NCI-H2107 treated with DMSO at 0.1 percent for 48 hours (cell line): ENCODE data around the gene ESRRA.

ENCODE experiments used
- DNase-seq: peaks from one replicate; lab custom pipeline; 2025; ENCODE audit not compliant: unreplicated experiment; lab: John Stamatoyannopoulos, UW

Gene ESRRA

GRCh38 chr11:64305075-64305690 is at the start of gene ESRRA:
Gene ESRRA, plus strand, starts transcription at chr11:64305524. Its CDS starts 1,656 bp downstream, at chr11:64307180.
- DNase-seq = peak; percentile 95

GRCh38 chr11:64256300-64256699 is 49.0 kb upstream of the ESRRA start:
- DNase-seq = no peak

DNA sequence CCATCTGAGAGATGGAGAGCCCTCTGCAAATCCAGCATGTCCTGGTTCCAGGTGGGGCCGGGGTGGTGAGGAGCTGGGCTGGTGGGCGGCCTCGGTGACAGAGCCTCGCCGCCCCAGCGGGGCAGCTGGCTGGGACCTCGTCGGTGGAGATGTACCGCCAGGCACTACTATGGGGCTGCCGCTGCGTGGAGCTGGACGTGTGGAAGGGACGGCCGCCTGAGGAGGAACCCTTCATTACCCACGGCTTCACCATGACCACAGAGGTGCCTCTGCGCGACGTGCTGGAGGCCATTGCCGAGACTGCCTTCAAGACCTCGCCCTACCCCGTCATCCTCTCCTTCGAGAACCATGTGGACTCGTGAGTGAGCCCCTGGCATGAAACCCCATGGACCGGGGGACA is 47.0 kb upstream of the ESRRA start:
- DNase-seq = no peak

DNA sequence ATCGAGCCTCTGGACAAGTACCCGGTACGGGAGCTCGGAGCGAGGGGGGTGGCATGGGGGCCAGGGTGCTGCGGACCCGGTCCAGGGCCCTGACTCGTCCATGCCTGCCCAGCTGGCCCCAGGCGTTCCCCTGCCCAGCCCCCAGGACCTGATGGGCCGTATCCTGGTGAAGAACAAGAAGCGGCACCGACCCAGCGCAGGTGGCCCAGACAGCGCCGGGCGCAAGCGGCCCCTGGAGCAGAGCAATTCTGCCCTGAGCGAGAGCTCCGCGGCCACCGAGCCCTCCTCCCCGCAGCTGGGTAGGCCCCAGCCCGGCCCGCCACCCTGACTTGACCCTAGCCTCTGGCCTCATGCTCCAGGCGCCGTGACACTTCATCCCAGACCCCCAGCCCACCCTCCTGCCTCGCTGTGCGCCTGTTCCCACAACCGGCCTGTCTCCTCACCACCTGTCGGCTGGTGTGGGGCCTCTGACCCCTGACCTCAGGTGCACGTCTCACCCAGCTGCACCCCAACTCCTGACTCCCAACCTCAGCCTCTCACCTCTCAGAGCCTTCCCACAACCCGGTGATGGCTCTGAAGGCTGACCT is 46.3 kb upstream of the ESRRA start:
- no peak for DNase-seq

GRCh38 chr11:64259533-64260067 is 45.7 kb upstream of the ESRRA start:
- no peak for DNase-seq

GRCh38 chr11:64260147-64260708 is 45.1 kb upstream of the ESRRA start:
- no peak for DNase-seq

DNA sequence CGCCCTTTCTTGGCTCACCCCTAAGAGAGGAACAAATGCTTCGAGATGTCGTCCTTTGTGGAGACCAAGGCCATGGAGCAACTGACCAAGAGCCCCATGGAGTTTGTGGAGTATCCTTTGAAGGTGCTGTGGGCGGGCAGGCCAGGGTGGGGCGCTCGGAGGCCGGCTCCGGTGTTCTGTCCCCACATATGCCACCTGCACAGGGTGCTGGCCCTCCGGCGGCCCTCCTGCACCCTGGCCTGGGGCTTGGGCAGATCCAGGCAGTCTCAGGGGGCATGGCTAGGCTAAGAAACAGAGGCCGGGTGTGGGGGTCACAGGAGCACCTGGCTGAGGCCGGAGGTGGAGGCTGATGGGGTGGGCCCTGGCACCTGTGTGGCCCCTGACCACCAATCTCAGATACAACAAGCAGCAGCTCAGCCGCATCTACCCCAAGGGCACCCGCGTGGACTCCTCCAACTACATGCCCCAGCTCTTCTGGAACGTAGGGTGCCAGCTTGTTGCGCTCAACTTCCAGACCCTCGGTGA is 43.7 kb upstream of the ESRRA start:
- DNase-seq = no peak

DNA sequence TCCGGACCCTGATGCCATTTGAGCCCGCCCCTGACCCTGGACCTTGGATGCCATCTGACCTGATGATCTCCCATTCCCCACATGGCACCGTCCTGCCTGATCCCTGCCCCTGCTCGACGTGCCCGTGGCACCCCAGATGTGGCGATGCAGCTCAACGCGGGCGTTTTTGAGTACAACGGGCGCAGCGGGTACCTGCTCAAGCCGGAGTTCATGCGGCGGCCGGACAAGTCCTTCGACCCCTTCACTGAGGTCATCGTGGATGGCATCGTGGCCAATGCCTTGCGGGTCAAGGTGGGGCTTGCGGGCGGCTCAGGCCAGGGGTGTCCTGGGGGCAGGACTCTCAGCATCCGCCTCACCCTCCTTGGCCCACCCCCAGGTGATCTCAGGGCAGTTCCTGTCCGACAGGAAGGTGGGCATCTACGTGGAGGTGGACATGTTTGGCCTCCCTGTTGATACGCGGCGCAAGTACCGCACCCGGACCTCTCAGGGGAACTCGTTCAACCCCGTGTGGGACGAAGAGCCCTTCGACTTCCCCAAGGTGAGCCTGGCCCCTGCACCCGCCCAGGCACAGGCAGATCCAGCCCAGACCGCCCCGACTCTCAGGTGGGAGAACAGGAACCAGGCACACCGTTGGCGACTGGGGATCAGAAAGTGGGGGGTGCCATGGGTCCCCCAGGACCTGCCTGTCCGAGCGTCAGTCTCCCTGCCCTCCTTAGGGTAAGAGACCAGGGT is 42.9 kb upstream of the ESRRA start:
- no peak for DNase-seq

DNA sequence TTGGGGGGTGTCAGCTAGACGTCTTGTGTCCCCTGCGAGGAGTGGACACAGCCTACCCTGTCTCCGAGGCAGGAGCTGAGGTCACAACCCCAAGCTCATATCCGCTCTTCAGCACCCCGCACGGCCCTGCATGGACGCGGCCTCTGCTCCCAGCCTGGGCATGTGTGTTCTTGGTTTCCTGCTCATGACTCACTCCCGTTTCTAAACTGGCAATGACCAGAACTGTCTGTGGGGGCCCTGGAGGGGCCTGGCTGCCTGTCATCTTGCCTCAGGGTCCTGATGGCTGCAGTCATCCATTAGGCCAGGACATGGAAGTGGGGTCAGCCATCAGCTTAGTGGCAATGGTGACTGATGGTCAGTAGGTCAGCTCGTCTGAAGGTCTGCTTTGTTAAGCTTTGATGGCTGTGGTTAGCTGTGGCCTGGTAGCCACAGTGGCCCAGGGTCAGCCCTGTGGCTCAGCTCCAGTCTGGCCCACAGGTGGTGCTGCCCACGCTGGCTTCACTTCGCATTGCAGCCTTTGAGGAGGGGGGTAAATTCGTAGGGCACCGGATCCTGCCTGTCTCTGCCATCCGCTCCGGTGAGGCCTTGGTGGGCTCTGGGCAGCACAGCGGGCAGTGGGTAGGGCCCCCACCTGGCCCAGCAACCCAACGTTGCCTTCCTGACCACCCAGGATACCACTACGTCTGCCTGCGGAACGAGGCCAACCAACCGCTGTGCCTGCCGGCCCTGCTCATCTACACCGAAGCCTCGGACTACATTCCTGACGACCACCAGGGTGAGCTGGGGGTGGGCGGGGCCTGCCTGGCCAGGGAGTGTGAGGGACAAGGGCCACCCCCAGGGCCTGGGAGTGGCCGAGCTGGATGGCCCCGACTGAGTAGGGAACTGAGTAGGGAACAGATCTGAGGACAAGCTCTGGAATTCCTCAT is 42.0 kb upstream of the ESRRA start:
- DNase-seq = no peak

- DNase-seq = no peak
Measured at GRCh38 chr11:64263947-64264317, 41.4 kb upstream of the ESRRA start.

DNA sequence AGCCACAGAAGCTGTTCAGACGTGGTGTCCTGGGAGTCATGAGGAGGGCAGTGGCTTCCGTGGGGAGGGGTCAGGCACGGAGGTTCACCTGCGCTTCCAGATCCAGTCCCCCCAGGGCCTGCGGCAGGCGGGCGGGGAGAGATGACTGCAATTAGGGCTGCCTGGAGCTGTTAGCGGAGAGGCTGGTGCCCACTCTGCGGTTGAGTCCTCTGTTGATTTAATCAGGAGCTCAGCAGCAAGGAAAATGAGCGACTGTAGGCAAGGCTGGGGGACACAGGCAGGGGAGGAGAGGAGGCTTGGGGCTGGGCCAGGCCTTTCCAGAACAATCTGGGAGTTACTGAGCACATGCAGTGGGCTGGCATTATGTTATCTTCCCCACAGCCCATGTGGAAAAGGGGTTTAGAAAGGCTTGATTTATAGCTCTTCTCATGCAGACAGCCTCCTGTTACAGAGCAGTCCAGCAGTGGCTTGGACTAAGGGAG is 40.9 kb upstream of the ESRRA start:
- peak; percentile 51 for DNase-seq

DNA sequence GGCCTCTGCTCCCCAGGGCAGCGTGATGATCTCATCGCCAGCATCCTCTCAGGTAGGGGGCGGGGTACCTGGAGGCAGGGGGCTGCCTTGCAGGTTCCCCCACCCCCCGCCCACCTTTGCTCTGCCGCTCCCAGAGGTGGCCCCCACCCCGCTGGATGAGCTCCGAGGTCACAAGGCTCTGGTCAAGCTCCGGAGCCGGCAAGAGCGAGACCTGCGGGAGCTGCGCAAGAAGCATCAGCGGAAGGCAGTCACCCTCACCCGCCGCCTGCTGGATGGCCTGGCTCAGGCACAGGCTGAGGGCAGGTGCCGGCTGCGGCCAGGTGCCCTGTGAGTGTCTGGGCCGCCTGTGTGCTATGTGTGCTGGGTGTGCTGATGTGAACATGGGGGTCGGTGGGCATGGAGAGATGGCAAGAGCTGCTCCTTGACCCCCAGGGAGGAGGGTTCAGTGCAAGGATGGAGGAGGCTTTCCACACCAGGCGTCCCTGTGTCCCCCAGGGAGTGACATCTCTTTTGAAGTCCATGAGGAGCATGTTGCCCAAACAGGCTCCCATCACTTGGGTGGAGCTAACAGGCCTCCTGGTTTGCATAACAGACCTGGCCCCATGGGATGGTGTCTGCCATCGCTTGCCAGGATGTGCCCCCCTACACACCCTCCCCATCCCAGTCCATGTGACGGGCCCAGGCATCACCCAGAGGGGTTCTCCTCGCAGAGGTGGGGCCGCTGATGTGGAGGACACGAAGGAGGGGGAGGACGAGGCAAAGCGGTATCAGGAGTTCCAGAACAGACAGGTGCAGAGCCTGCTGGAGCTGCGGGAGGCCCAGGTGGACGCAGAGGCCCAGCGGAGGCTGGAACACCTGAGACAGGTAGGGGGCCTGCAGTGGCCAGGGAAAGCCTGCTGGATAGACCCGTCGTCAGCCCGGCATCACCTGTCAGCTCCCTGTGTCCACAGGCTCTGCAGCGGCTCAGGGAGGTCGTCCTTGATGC is 39.9 kb upstream of the ESRRA start:
- DNase-seq = no peak

- no peak for DNase-seq
Measured at GRCh38 chr11:64266339-64266738, 39.0 kb upstream of the ESRRA start.

- no peak for DNase-seq
Measured at GRCh38 chr11:64267207-64267945, 37.9 kb upstream of the ESRRA start.

DNA sequence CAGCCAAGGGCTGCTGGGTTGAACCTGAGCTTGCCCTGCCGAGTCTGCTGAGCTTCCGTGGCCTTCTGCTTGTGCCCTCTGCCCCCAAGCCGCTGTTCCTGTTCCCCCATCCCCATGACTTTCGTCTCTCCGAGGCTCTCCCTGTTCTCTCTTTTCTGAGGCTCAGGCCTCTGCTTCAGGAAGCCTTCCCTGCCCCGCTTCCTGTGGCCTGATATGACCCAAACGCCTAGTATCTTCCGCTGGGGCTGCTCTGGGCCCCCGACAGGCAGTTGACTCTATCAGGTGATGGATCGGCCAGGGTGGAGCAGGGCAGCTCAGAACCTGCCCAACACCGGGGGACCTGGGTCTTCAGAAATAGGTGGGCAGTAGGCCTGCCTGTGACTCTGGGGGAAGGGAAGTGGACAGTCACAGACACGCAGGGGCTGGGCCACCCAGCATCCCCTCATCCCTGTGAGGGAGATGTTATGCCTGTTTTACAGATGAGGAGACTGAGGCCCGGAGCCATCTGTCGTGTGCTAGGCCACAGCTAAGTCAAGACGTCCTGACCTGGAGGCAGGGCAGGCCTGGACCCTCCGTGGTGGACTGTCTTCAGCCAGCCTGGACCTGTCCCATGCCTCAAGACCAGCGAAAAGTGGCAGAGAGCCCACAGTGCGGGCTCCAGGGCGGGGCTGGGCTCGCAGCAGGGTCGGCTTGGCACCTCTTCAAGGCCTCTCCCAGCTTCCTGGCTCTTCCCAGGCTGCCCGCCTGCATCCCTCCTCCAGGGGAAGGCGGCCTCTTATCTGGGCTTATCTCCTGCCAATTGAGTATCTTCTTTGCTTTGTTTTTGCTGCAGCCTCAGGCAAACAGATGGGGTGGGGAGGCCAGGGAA is 37.1 kb upstream of the ESRRA start:
- DNase-seq = no peak

- no peak for DNase-seq
Measured at GRCh38 chr11:64268893-64269539, 36.3 kb upstream of the ESRRA start.
